DOHH2 (cell line): Measurements from ENCODE around the gene MUC3A.
"Not testable (repeated sequence)": the region's sequence is repeated elsewhere in the genome, so short reads cannot be mapped to it uniquely, and the experiment has no call there.

ENCODE experiments used
- H3F3A ChIP-seq: fragments of 200-600 bp; sonication (generic), shearing (Covaris generic); 2 replicates; pipeline ENCODE4 v1.6.0; 2016; ENCODE audit warnings: antibody characterized with exemption, mild to moderate bottlenecking; ENCODE audit not compliant: control insufficient read depth, insufficient read depth
- H3K27ac ChIP-seq: fragments of 200-600 bp; sonication (generic); 2 replicates; pipeline ENCODE4 v1.5.1; 2014; ENCODE audit warnings: low read depth, mild to moderate bottlenecking, low read length, moderate library complexity
- H3K27me3 ChIP-seq: fragments of 200-600 bp; sonication (generic); 2 replicates; pipeline ENCODE4 v1.6.1; 2014; ENCODE audit warnings: mild to moderate bottlenecking, low read length, mixed read lengths; ENCODE audit not compliant: control insufficient read depth
- H3K36me3 ChIP-seq: fragments of 200-600 bp; sonication (generic); 2 replicates; pipeline ENCODE4 v1.6.1; 2014; ENCODE audit warnings: mild to moderate bottlenecking, low read length, moderate library complexity, mixed read lengths; ENCODE audit not compliant: control insufficient read depth
- H3K4me1 ChIP-seq: fragments of 200-600 bp; sonication (generic); 2 replicates; pipeline ENCODE4 v1.6.1; 2014; ENCODE audit warnings: mild to moderate bottlenecking, low read length, mixed read lengths; ENCODE audit not compliant: control insufficient read depth
- H3K4me2 ChIP-seq: fragments of 200-600 bp; sonication (generic); 2 replicates; pipeline ENCODE4 v1.6.0; 2014; ENCODE audit warnings: mild to moderate bottlenecking, low read length, moderate library complexity
- H3K4me3 ChIP-seq: fragments of 200-600 bp; sonication (generic); 2 replicates; pipeline ENCODE4 v1.5.1; 2014; ENCODE audit warnings: mild to moderate bottlenecking, low read length, mixed read lengths
- H3K79me2 ChIP-seq: fragments of 200-600 bp; sonication (generic); 2 replicates; pipeline ENCODE4 v1.6.1; 2014; ENCODE audit warnings: mild to moderate bottlenecking, low read length, mixed read lengths; ENCODE audit not compliant: control insufficient read depth
- H3K9me2 ChIP-seq: fragments of 200-600 bp; sonication (generic); replicated peaks from 2 replicates; pipeline ENCODE4 v1.6.1; 2014; ENCODE audit warnings: mild to moderate bottlenecking, low read length, mixed read lengths; ENCODE audit not compliant: control insufficient read depth
- H3K9me3 ChIP-seq: fragments of 200-600 bp; sonication (generic); 2 replicates; pipeline ENCODE4 v1.6.1; 2014; ENCODE audit warnings: antibody characterized with exemption, low read length, mixed read lengths; ENCODE audit not compliant: control insufficient read depth, insufficient read depth
- H4K20me1 ChIP-seq: fragments of 200-600 bp; sonication (generic); 2 replicates; pipeline ENCODE4 v1.6.0; 2014; ENCODE audit warnings: low read depth, mild to moderate bottlenecking, antibody characterized with exemption, low read length, moderate library complexity; ENCODE audit not compliant: control insufficient read depth, insufficient read depth
- EZH2phosphoT487 ChIP-seq: fragments of 200-600 bp; sonication (generic); IDR thresholded peaks from 2 replicates; pipeline ENCODE4 v1.6.1; 2017; ENCODE audit warnings: borderline replicate concordance, mild to moderate bottlenecking, antibody characterized with exemption, low read length, moderate library complexity, mixed read lengths
- TF ChIP-seq, protein P1 (sequence below): fragments of 200-600 bp; sonication (generic); IDR thresholded peaks from one replicate; pipeline ENCODE4 v1.5.1; 2014; ENCODE audit warnings: antibody characterized with exemption, mild to moderate bottlenecking, low read depth, low read length; ENCODE audit not compliant: poor library complexity, severe bottlenecking

The MUC3A gene

DNA sequence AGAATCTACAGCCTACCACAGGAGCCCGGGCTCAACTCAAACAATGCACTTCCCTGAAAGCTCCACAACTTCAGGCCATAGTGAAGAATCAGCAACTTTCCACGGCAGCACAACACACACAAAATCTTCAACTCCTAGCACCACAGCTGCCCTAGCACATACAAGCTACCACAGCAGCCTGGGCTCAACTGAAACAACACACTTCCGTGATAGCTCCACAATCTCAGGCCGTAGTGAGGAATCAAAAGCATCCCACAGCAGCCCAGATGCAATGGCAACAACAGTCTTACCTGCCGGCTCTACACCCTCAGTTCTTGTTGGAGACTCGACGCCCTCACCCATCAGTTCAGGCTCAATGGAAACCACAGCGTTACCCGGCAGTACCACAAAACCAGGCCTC, 42.3 kb downstream of the MUC3A start:
- no peaks in the 10 kb centered on the region for H4K20me1 ChIP-seq
- H3K27me3 ChIP-seq = no peaks in the 10 kb centered on the region
- H3K9me3 ChIP-seq = no peaks in the 10 kb centered on the region
- no peaks in the 10 kb centered on the region for H3K79me2 ChIP-seq
- no peaks in the 10 kb centered on the region for H3K9me2 ChIP-seq
- H3K36me3 ChIP-seq = no peaks in the 10 kb centered on the region
- no peak overlapping the region for H3K4me3 ChIP-seq
- no peak overlapping the region for H3K4me2 ChIP-seq
- TF ChIP-seq EZH2phosphoT487 = no peak
- TF ChIP-seq, protein P1, sequence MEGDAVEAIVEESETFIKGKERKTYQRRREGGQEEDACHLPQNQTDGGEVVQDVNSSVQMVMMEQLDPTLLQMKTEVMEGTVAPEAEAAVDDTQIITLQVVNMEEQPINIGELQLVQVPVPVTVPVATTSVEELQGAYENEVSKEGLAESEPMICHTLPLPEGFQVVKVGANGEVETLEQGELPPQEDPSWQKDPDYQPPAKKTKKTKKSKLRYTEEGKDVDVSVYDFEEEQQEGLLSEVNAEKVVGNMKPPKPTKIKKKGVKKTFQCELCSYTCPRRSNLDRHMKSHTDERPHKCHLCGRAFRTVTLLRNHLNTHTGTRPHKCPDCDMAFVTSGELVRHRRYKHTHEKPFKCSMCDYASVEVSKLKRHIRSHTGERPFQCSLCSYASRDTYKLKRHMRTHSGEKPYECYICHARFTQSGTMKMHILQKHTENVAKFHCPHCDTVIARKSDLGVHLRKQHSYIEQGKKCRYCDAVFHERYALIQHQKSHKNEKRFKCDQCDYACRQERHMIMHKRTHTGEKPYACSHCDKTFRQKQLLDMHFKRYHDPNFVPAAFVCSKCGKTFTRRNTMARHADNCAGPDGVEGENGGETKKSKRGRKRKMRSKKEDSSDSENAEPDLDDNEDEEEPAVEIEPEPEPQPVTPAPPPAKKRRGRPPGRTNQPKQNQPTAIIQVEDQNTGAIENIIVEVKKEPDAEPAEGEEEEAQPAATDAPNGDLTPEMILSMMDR = no peak
- no peak overlapping the region for H3K27ac ChIP-seq
- no peaks in the 10 kb centered on the region for H3K4me1 ChIP-seq
- H3F3A ChIP-seq = no peaks in the 10 kb centered on the region

DNA sequence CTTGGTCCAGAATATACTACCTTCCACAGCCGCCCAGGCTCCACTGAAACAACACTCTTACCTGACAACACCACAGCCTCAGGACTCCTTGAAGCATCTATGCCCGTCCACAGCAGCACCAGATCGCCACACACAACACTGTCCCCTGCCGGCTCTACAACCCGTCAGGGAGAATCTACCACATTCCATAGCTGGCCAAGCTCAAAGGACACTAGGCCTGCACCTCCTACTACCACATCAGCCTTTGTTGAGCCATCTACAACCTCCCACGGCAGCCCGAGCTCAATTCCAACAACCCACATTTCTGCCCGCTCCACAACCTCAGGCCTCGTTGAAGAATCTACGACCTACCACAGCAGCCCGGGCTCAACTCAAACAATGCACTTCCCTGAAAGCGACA, 42.9 kb downstream of the MUC3A start:
- not testable (repeated sequence) for H3K79me2 ChIP-seq, H3K36me3 ChIP-seq, H3K9me2 ChIP-seq, H4K20me1 ChIP-seq, H3F3A ChIP-seq, H3K9me3 ChIP-seq, H3K27me3 ChIP-seq, H3K4me3 ChIP-seq, H3K4me1 ChIP-seq, H3K4me2 ChIP-seq, H3K27ac ChIP-seq

DNA sequence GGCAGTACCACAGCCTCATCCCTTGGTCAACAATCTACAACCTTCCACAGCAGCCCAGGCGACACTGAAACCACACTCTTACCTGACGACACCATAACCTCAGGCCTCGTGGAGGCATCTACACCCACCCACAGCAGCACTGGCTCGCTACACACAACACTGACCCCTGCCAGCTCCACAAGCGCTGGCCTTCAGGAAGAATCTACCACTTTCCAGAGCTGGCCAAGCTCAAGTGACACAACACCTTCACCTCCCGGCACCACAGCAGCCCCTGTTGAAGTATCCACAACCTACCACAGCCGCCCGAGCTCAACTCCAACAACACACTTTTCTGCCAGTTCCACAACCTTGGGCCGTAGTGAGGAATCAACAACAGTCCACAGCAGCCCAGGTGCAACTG, 45.3 kb downstream of the MUC3A start:
- not testable (repeated sequence) for H4K20me1 ChIP-seq, H3K4me1 ChIP-seq, H3K27ac ChIP-seq, H3K36me3 ChIP-seq, H3K9me2 ChIP-seq, H3K9me3 ChIP-seq, H3K4me3 ChIP-seq, H3K27me3 ChIP-seq, H3K4me2 ChIP-seq, H3K79me2 ChIP-seq, H3F3A ChIP-seq

DNA sequence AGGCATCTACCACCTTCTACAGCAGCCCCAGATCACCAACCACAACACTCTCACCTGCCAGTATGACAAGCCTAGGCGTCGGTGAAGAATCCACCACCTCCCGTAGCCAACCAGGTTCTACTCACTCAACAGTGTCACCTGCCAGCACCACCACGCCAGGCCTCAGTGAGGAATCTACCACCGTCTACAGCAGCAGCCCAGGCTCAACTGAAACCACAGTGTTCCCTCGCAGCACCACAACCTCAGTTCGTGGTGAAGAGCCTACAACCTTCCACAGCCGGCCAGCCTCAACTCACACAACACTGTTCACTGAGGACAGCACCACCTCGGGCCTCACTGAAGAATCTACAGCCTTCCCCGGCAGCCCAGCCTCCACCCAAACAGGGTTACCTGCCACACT, 49.2 kb downstream of the MUC3A start:
- not testable (repeated sequence) for H3K79me2 ChIP-seq, H3K36me3 ChIP-seq, H3F3A ChIP-seq, H3K27me3 ChIP-seq, H3K4me3 ChIP-seq, H3K9me3 ChIP-seq, H3K9me2 ChIP-seq, H3K4me1 ChIP-seq, H3K4me2 ChIP-seq, H3K27ac ChIP-seq, H4K20me1 ChIP-seq

DNA sequence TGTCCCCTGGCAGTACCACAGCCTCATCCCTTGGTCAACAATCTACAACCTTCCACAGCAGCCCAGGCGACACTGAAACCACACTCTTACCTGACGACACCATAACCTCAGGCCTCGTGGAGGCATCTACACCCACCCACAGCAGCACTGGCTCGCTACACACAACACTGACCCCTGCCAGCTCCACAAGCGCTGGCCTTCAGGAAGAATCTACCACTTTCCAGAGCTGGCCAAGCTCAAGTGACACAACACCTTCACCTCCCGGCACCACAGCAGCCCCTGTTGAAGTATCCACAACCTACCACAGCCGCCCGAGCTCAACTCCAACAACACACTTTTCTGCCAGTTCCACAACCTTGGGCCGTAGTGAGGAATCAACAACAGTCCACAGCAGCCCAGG, 50.0 kb downstream of the MUC3A start:
- not testable (repeated sequence) for H3K9me2 ChIP-seq, H3F3A ChIP-seq, H3K4me1 ChIP-seq, H3K4me2 ChIP-seq, H3K27me3 ChIP-seq, H3K27ac ChIP-seq, H3K4me3 ChIP-seq, H3K79me2 ChIP-seq, H4K20me1 ChIP-seq, H3K9me3 ChIP-seq, H3K36me3 ChIP-seq

DNA sequence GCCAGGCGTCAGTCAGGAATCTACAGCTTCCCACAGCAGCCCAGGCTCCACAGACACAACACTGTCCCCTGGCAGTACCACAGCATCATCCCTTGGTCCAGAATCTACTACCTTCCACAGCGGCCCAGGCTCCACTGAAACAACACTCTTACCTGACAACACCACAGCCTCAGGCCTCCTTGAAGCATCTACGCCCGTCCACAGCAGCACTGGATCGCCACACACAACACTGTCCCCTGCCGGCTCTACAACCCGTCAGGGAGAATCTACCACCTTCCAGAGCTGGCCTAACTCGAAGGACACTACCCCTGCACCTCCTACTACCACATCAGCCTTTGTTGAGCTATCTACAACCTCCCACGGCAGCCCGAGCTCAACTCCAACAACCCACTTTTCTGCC, 50.7 kb downstream of the MUC3A start:
- not testable (repeated sequence) for H4K20me1 ChIP-seq, H3K79me2 ChIP-seq

DNA sequence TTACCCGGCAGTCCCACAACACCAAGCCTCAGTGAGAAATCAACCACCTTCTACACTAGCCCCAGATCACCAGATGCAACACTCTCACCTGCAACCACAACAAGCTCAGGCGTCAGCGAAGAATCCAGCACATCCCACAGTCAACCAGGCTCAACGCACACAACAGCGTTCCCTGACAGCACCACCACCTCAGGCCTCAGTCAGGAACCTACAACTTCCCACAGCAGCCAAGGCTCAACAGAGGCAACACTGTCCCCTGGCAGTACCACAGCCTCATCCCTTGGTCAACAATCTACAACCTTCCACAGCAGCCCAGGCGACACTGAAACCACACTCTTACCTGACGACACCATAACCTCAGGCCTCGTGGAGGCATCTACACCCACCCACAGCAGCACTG, 53.0 kb downstream of the MUC3A start:
- not testable (repeated sequence) for H3K4me3 ChIP-seq, H3K79me2 ChIP-seq, H3K4me2 ChIP-seq, H3K27ac ChIP-seq, H3K4me1 ChIP-seq, H4K20me1 ChIP-seq, H3K27me3 ChIP-seq, H3K9me3 ChIP-seq, H3F3A ChIP-seq, H3K36me3 ChIP-seq, H3K9me2 ChIP-seq

More for the DNA sequence above, 50.7 kb downstream of the MUC3A start:
- not testable (repeated sequence) for H3K27me3 ChIP-seq, H3K9me3 ChIP-seq, H3K4me1 ChIP-seq, H3K9me2 ChIP-seq, H3F3A ChIP-seq, H3K36me3 ChIP-seq, H3K27ac ChIP-seq, H3K4me3 ChIP-seq, H3K4me2 ChIP-seq

DNA sequence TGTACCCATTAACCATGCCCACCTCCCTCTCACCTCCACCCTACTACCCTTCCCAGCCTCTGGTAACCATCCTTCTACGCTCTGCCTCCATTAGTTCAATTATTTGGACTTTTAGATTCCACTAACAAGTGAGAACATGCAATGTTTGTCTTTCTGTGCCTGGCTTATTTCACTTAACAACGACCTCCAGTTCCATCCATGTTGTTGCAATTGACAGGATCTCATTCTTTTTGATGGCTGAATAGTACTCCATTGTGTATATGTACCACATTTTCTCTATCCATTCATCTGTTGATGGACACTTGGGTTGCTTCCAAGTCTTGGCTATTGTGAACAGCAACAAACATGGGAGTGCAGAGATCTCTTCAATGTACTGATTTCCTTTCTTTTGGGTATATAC, 58.0 kb downstream of the MUC3A start:
- not testable (repeated sequence) for H3K4me1 ChIP-seq, H3K27ac ChIP-seq, H3K9me3 ChIP-seq, H3K36me3 ChIP-seq, H3F3A ChIP-seq, H3K27me3 ChIP-seq, H3K4me3 ChIP-seq, H4K20me1 ChIP-seq, H3K9me2 ChIP-seq, H3K4me2 ChIP-seq, H3K79me2 ChIP-seq
